GM23338 (cell line): ENCODE results near the gene TET2. TPM values are rescaled to one million over a fixed set of nuclear protein-coding genes. Genes with fewer than 3 reads are reported as not detected.

Experiments used
- ATAC-seq: fragments of 200-7000 bp; cut with Tn5 transposase; 3 replicates; pipeline ENCODE4 v1.9.1; 2020
- DNase-seq: peaks from one replicate; pipeline ENCODE4 v3.0.0-alpha.2; 2015; ENCODE audit warnings: low spot score
- H2AFZ ChIP-seq: fragments of 200-600 bp; sonication (generic); 2 replicates; pipeline ENCODE4 v1.8.0; 2016; ENCODE audit warnings: antibody characterized with exemption, mild to moderate bottlenecking, moderate library complexity
- H3F3A ChIP-seq: fragments of 200-600 bp; sonication (generic); replicated peaks from 2 replicates; pipeline ENCODE4 v1.8.0; 2017; ENCODE audit warnings: antibody characterized with exemption, mixed run types, low read depth
- H3K27ac ChIP-seq: fragments of 200-600 bp; sonication (generic); 2 replicates; pipeline ENCODE4 v1.6.1; 2016; ENCODE audit warnings: low read depth
- H3K27me3 ChIP-seq: fragments of 200-600 bp; sonication (generic); 2 replicates; pipeline ENCODE4 v1.8.0; 2016; ENCODE audit warnings: mild to moderate bottlenecking, mixed run types, moderate library complexity; ENCODE audit not compliant: insufficient read depth
- H3K36me3 ChIP-seq: fragments of 200-600 bp; sonication (generic); 2 replicates; pipeline ENCODE4 v1.8.0; 2016; ENCODE audit warnings: mild to moderate bottlenecking; ENCODE audit not compliant: insufficient read depth
- H3K4me1 ChIP-seq: fragments of 200-600 bp; sonication (generic); 2 replicates; pipeline ENCODE4 v1.8.0; 2016; ENCODE audit warnings: mild to moderate bottlenecking, moderate library complexity; ENCODE audit not compliant: insufficient read depth
- H3K4me2 ChIP-seq: fragments of 200-600 bp; sonication (generic); 2 replicates; pipeline ENCODE4 v1.7.1; 2017; ENCODE audit warnings: mixed run types
- H3K4me3 ChIP-seq: fragments of 200-600 bp; sonication (generic); 2 replicates; pipeline ENCODE4 v1.6.1; 2016; ENCODE audit warnings: mixed run types
- H3K79me2 ChIP-seq: fragments of 200-600 bp; sonication (generic); replicated peaks from 2 replicates; pipeline ENCODE4 v1.8.0; 2017; ENCODE audit warnings: mild to moderate bottlenecking; ENCODE audit not compliant: insufficient read depth
- H3K9me2 ChIP-seq: fragments of 200-600 bp; sonication (generic); 2 replicates; pipeline ENCODE4 v1.8.0; 2017; ENCODE audit not compliant: insufficient read depth
- H4K20me1 ChIP-seq: fragments of 200-600 bp; sonication (generic); replicated peaks from 2 replicates; pipeline ENCODE4 v1.8.0; 2017; ENCODE audit warnings: mild to moderate bottlenecking; ENCODE audit not compliant: insufficient read depth
- H3K27ac Mint-ChIP-seq: 2 replicates; pipeline ENCODE4 v1.8.0; 2020; ENCODE audit warnings: inconsistent platforms, mild to moderate bottlenecking, moderate library complexity, mixed read lengths
- H3K27me3 Mint-ChIP-seq: 3 replicates; pipeline ENCODE4 v1.8.0; 2022; ENCODE audit warnings: low read depth, mild to moderate bottlenecking, moderate library complexity, mixed read lengths, inconsistent platforms; ENCODE audit not compliant: insufficient read depth, poor library complexity
- H3K36me3 Mint-ChIP-seq: 3 replicates; pipeline ENCODE4 v1.8.0; 2021; ENCODE audit warnings: low read depth, mild to moderate bottlenecking, inconsistent platforms, moderate library complexity, mixed read lengths
- H3K4me1 Mint-ChIP-seq: 3 replicates; pipeline ENCODE4 v1.8.0; 2020; ENCODE audit warnings: mild to moderate bottlenecking, inconsistent platforms, mixed read lengths
- H3K4me3 Mint-ChIP-seq: 3 replicates; pipeline ENCODE4 v1.8.0; 2021; ENCODE audit warnings: moderate library complexity, mild to moderate bottlenecking, inconsistent platforms, mixed read lengths
- H3K9me3 Mint-ChIP-seq: 3 replicates; pipeline ENCODE4 v1.8.0; 2020; ENCODE audit warnings: moderate library complexity, mild to moderate bottlenecking, inconsistent platforms, mixed read lengths
- CREB1 ChIP-seq: fragments of 250-450 bp; sonication (Bioruptor Pico); IDR thresholded peaks from 2 replicates; pipeline ENCODE4 v1.5.0; 2020; ENCODE audit warnings: low read depth, mild to moderate bottlenecking, moderate library complexity
- CTCF ChIP-seq, 2 experiments: fragments of 200-600 bp in 1 of 2; sonication (generic) in 1 of 2; conservative IDR thresholded peaks; 2 replicates each; pipeline versions ENCODE4 v1.5.1 to v1.6.1; 2016 to 2017; ENCODE audit warnings: antibody characterized with exemption in 2 of 2, low read depth in 2 of 2, mild to moderate bottlenecking in 2 of 2, moderate library complexity in 1 of 2
- EZH2 ChIP-seq: fragments of 200-600 bp; sonication (generic); IDR thresholded peaks from one replicate; pipeline ENCODE4 v1.8.0; 2017; ENCODE audit warnings: antibody characterized with exemption, mild to moderate bottlenecking, low read depth; ENCODE audit not compliant: unreplicated experiment
- EZH2phosphoT487 ChIP-seq: fragments of 200-600 bp; sonication (generic); IDR thresholded peaks from one replicate; pipeline ENCODE4 v1.8.1; 2018; ENCODE audit warnings: antibody characterized with exemption; ENCODE audit not compliant: unreplicated experiment
- NANOG ChIP-seq: IDR thresholded peaks from 2 replicates; pipeline ENCODE4 v1.6.1; 2016; ENCODE audit warnings: antibody characterized with exemption, borderline replicate concordance
- REST ChIP-seq: IDR thresholded peaks from one replicate; pipeline ENCODE4 v1.6.1; 2018; ENCODE audit warnings: antibody characterized with exemption; ENCODE audit not compliant: unreplicated experiment
- STAT1 ChIP-seq: IDR thresholded peaks from one replicate; pipeline ENCODE4 v1.6.1; 2016; ENCODE audit warnings: antibody characterized with exemption; ENCODE audit not compliant: unreplicated experiment
- ZNF462 ChIP-seq: fragments of 250-450 bp; sonication (Bioruptor Pico); IDR thresholded peaks from 2 replicates; pipeline ENCODE4 v1.5.0; 2020; ENCODE audit warnings: mild to moderate bottlenecking, moderate library complexity
- long read RNA-seq: library from polyadenylated mRNA; unstranded; transcript quantifications from one replicate; pipeline ENCODE4 v2.0.0, GENCODE V29; 2020; ENCODE audit not compliant: unreplicated experiment
- polyA plus RNA-seq: library from polyadenylated mRNA; unstranded; fragments of >200 nt; fragmentation: Nextera tagmentation; extraction: Ambion mirVana; gene quantifications from 2 replicates; pipeline ENCODE4 v1.2.1, GENCODE V29; 2016
- total RNA-seq: library from RNA; depleted of rRNA; stranded (reverse); fragments of >200 nt; shearing (Covaris generic); gene quantifications from 2 replicates; pipeline ENCODE4 v1.2.3, GENCODE V29; 2014; rRNA removed

Gene TET2
- 1.8 and 2.2 TPM in 2 replicates for total RNA-seq
- 0.97 and 1.2 TPM in 2 replicates for polyA plus RNA-seq
- long read RNA-seq = 0 reads

- Histone ChIP-seq H3K4me1 (peaks cover 13% of the 10 kb centered on the region), H4K20me1 (peaks cover 26% of the 10 kb centered on the region), H3K36me3 (no peaks in the 10 kb centered on the region), H3K4me3 (peak within 1 kb of the TSS; percentile 86), H3F3A (0 out of 2 replicates have a peak, but pooled peaks cover 5% of the 10 kb centered on the region), H2AFZ (peak within 1 kb of the TSS; percentile 97), H3K4me2 (peak within 1 kb of the TSS; percentile 100), H3K27me3 (peaks cover 97% of the 10 kb centered on the region), H3K79me2 (no peaks in the 10 kb centered on the region; the same call in 1 of the 2 replicates), H3K9me2 (no peaks in the 10 kb centered on the region), H3K27ac (no peak within 1 kb of the TSS)
- H3K36me3 Mint-ChIP-seq = no peaks in the 10 kb centered on the region; the same call in 2 of the 3 replicates
- peaks cover 73% of the 10 kb centered on the region for H3K27me3 Mint-ChIP-seq
- no peak within 1 kb of the TSS for H3K27ac Mint-ChIP-seq
- ATAC-seq (peak; percentile 82), DNase-seq (peak; percentile 70)
- TF ChIP-seq EZH2phosphoT487 = no peak
- no peak for TF ChIP-seq REST
- TF ChIP-seq CTCF (conservative IDR thresholded peaks at IDR 0.05; ENCODE audit: low read depth in 2 of 2) = no peak
- TF ChIP-seq EZH2 = peak; percentile 42
- TF ChIP-seq CREB1 = peak; percentile 22; the same call in 1 of the 2 replicates
- no peaks in the 10 kb centered on the region for H3K9me3 Mint-ChIP-seq
- H3K4me1 Mint-ChIP-seq = peaks cover 13% of the 10 kb centered on the region
- peak within 1 kb of the TSS; percentile 95 for H3K4me3 Mint-ChIP-seq
These were observed at the start of gene TET2 for GRCh38 chr4:105146276-105147015. Gene TET2 (plus strand): TSS chr4:105146876. CDS start chr4:105233943, 87,067 bp downstream.

- Mint-ChIP-seq H3K4me1 (no peaks in the 10 kb centered on the region), H3K27ac (no peak overlapping the region), H3K36me3 (peaks cover 2% of the 10 kb centered on the region; the same call in 1 of the 3 replicates), H3K4me3 (no peak overlapping the region), H3K9me3 (peaks cover 12% of the 10 kb centered on the region; the same call in 2 of the 3 replicates), H3K27me3 (no peaks in the 10 kb centered on the region)
- Histone ChIP-seq H3K79me2 (no peaks in the 10 kb centered on the region), H3K36me3 (no peaks in the 10 kb centered on the region), H3F3A (no peaks in the 10 kb centered on the region), H3K4me3 (no peak overlapping the region), H3K4me2 (no peak overlapping the region), H3K27me3 (no peaks in the 10 kb centered on the region), H3K9me2 (peaks cover 14% of the 10 kb centered on the region), H2AFZ (no peak overlapping the region), H3K27ac (no peak overlapping the region), H3K4me1 (no peaks in the 10 kb centered on the region), H4K20me1 (no peaks in the 10 kb centered on the region)
- DNase-seq (no peak), ATAC-seq (no peak)
- TF ChIP-seq EZH2 (no peak), STAT1 (no peak), ZNF462 (no peak), NANOG (no peak), EZH2phosphoT487 (no peak)
These were observed 44.7 kb upstream of the TET2 start for GRCh38 chr4:105102016-105102415.
